ENCODE results near the gene CDK2AP2.
"Not testable (repeated sequence)": the region's sequence is repeated elsewhere in the genome, so short reads cannot be mapped to it uniquely, and the experiment has no call there.

Gene CDK2AP2

DNA sequence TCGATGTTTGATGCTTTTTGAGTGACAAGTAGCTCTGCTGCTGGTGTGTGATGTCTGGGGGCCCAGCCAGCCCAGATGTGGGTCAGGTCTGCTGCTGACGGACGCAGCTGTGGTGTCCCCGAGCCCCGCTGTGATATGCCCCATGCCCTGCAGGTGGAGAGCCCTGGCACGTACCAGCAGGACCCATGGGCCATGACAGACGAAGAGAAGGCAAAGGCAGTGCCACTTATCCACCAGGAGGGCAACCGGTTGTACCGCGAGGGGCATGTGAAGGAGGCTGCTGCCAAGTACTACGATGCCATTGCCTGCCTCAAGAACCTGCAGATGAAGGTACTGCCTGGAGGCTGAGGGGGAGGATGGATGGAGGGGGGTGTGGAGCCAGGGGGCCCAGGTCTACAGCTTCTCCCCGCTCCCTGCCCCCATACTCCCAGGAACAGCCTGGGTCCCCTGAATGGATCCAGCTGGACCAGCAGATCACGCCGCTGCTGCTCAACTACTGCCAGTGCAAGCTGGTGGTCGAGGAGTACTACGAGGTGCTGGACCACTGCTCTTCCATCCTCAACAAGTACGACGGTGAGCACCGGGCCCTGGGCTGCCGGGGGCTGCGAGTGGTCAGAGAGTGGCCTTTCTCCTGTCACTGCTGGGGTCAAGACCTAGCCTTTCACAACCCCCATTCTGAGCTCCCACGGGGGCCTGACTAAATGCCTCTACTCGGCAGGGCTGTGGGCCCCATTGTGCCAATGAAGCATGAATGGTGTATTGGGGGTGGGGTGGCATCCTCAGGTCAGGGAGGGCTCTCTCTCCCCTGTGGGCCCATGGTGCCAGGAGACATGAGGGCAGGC, 17.9 kb downstream of the CDK2AP2 start:
- no peak for DNase-seq

DNA sequence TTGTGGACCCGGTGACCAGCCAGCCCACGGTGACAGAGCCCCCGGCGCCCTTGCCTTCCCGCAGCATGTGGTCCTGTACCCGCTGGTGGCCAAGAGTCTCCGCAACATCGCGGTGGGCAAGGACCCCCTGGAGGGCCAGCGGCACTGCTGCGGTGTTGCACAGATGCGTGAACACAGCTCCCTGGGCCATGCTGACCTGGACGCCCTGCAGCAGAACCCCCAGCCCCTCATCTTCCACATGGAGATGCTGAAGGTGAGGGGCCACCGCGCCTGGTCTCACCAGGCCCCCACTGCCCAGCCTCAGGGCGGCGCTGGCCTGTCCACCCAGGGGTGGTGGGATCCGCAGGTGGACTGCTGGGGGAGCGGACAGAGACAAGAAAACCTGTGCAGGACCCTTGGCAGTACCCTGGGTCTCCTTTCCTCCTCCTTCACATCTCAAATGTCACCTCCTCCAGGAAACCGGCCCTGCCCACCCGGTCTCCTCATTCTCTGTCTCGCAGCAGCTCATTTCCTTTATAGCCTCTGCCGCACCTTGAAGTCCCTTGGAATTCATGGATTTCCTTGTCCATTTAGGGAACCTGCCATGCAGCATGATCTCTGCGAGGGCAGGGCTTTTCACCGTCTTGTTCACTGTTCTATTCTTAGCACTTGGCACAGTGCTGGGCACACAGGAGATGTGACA, 18.6 kb downstream of the CDK2AP2 start:
- no peak for DNase-seq

DNA sequence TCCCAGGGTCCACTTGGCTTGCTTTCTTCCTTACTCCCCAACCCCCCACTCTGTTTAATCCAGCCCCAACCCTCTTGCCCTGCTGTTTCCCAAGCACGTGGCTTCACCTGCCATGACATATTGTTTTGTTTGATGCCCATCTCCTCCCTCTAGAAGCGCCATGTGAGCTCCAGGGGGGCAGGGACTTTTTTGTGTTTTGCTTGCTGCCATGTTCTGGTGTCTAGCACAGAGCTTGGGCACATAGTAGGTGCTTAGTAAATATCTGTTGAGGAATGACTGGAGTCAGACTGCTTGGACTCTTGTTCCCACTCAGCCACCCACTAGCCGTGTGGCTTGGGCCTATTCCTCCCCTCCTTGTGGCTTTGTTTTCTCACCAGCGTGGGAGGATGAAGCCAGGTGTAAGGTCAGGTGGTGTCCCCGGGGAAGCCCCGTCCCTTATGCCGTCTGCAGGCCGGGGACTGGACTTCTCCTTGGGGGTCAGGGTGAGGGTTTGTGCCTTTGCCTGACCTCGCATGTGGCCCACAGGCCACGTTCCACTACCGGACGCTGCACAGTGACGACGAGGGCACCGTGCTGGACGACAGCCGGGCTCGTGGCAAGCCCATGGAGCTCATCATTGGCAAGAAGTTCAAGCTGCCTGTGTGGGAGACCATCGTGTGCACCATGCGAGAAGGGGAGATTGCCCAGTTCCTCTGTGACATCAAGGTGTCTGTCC, 21.3 kb downstream of the CDK2AP2 start:
- no peak for DNase-seq

DNA sequence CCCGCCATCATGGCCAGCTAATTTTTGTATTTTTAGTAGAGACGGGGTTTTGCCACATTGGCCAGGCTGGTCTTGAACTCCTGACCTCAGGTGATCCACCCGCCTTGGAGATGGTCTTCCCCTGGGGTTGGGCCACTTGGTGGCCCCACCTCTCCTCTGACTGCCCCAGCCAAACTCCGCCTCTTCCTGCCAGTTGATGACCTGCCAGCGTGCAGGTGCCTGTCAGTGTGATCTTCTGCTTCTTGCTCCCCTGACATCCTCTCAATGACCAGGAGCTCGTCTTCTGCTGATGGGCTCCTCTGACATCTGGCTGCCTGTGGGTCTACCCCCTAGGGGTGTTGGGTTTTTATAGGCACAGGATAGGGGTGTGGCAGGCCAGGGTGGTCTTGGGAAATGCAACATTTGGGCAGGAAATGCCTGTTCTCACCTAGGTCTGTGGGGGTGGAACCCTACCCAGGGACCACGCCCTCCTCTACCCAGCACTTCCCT, 22.0 kb downstream of the CDK2AP2 start:
- DNase-seq: peak in 1 of 2 experiments; percentile 29

DNA sequence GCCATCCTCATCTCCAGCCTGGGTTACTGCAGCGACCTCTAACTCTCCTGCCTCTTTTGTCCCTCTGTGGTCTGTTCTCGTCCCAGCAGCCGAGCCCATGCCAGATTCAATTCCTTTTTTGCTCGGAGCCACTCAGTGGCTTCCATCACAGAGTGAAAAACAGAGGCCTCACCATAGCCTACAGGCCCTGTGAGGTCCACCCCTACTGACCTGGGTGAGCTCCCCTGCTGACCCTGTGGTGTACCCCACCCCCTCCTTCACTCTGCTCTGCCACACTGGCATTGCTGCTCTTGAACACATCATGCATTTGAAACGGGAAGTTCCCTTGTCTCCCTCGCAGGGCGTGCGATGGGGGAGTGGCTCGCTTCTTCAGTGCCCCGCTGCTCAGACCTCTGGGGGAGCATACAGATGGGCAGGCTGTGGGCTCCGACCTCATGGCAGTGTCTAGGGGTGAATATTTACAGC, 23.1 kb downstream of the CDK2AP2 start:
- DNase-seq: peak; percentile 62

DNA sequence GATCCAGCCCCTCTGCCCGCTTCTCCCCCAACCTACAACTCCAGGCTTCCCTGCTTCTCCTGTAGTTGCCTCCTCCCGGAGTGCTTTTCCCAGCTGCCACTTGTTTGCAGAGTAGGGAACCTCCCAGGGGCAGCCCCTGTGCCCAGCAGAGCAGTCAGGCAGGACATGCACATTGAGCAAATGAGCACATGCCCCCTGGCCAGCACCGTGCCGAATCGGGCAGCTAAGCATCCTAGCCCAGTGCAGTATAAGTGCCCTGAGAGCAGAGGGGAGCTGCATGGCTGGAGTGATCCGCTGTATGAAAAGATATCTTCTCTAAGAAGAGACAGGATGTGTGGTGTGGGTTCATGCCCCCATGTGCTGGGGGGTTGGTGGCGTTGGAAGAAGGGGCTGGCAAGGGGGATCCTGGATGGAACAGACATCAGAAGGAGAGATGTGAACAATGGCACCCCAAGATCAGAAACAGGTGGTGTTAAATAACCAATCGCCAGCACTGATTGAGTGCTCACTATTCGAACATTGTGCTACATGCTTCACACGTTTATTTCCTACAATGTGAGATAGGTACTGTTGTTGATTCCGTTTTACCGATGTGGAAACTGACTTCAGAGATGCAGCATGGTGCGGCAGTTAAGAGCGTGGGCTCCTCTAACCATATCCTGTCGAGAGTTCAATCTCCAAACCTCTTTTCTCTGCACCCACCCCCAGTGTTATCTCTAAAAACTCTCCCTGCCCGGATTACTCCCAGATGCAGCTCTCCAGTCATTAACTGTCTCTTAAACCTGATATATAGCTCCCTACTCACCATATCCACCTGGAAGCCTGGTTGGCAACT, 23.9 kb downstream of the CDK2AP2 start:
- DNase-seq: peak in 1 of 2 experiments; percentile 54

DNA sequence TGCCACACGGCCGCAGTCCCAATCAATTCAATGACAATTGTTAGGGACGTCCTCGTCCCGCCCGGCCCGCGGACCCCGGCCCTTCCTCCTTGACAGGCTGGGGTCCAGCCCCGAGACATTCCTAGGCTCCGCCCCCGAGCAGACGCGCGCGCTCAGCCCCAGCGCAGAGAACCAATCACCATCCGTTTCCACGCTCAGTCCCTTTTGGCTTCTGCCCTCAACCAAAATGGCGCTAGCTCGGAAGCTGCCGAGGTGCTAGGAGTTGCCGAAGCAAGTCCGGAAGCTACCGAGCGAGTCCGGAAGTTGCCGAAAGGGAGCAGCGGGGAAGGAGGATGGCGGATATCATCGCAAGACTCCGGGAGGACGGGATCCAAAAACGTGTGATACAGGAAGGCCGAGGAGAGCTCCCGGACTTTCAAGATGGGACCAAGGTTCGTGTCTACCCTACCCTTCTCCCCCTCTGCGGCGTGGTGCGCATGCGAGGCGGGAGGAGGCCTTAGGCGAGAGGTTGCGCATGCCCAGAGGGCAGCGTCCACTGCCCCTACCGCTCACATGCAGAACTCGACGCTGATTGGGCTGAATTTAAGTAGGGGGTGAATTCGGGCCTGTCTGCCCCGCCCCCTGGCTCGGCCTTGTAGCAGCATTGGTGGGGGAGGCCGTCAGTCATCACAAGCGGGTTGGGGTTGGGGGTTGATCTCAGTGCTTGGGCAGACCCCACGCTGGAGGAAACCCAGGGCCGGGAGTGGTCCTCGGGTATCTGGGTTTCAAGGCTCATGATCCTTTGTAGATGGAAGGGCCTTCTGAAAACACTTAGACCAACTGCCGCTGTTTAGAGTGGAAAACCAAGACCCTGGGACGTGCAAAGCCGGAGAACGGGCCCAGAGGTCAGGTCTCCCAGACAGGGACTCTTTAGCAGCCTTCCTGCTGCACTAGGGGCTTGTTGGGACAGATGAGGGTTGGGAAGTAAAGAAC, 24.8 kb downstream of the CDK2AP2 start, which contains the start of gene AIP:
AIP (plus strand) TSS at position 200 of the 972 bp plus-strand sequence; CDS start at position 333, 133 bp downstream.
- DNase-seq: peak; percentile 95 to 97

DNA sequence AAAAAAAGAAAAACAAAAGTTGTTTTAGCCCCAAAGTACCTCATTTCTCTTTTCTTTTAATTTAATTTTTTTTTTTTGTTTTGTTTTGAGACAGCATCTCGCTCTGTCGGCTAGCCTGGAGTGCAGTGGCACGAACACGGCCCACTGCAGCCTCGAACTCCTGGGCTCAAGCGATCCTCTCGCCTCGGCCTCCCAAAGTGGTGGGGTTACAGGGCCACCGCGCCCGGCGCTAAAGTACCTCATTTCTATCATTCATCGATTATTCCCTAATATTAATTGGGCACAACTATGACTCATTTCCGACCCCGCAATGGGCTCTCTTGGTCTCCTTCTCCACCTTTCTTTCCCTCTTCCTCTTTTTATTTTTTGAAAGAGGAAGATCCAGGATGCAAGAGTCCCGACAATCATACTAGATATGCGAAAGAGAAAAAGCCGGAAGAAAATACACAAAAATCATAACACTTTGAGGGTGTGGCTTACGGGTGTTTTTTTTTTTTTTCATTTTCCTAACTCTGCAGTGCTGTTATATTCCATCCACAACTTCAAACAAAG, 25.6 kb downstream of the CDK2AP2 start:
- no peak for DNase-seq

DNA sequence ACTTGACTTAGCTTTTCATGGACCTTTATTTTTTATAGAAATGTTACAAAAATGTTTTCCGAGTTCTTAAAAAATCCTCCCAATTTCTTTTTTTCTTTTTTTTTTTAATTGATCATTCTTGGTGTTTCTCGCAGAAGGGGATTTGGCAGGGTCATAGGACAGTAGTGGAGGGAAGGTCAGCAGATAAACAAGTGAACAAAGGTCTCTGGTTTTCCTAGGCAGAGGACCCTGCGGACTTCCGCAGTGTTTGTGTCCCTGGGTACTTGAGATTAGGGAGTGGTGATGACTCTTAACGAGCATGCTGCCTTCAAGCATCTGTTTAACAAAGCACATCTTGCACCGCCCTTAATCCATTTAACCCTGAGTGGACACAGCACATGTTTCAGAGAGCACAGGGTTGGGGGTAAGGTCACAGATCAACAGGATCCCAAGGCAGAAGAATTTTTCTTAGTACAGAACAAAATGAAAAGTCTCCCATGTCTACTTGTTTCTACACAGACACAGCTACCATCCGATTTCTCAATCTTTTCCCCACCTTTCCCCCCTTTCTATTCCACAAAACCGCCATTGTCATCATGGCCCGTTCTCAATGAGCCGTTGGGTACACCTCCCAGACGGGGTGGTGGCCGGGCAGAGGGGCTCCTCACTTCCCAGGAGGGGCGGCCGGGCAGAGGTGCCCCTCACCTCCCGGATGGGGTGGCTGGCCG, 30.5 kb downstream of the CDK2AP2 start:
- DNase-seq: not testable (repeated sequence)

DNA sequence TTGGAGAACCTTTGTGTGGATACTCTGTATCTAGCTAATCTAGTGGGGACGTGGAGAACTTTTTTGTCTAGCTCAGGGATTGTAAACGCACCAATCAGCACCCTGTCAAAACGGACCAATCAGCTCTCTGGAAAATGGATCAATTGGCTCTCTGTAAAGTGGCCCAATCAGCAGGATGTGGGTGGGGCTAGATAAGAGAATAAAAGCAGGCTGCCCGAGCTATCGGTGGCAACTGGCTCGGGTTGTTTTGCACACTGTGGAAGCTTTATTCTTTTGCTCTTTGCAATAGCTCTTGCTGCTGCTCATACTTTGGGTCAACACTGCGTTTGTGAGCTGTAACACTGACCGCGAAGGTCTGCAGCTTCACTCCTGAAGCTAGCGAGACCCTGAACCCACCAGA, 31.3 kb downstream of the CDK2AP2 start:
- DNase-seq: not testable (repeated sequence)

DNA sequence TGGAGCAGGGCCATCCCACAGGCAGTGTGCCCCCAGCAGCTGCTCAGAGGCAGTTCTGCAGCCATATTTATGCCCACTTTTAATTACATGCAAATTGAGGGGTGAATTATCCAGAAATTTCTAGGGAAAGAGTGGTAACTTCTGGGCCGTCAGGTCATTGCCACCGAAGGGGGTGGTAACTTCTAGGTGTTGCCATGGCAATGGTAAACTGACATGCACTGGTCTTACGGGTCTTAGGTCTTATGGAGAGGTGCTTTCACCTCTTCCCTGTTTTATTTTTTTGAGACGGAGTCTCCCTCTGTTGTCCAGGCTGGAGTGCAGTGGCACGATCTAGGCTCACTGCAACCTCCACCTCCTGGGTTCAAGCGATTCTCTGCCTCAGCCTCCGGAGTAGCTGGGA, 35.1 kb downstream of the CDK2AP2 start:
- no peak for DNase-seq

DNA sequence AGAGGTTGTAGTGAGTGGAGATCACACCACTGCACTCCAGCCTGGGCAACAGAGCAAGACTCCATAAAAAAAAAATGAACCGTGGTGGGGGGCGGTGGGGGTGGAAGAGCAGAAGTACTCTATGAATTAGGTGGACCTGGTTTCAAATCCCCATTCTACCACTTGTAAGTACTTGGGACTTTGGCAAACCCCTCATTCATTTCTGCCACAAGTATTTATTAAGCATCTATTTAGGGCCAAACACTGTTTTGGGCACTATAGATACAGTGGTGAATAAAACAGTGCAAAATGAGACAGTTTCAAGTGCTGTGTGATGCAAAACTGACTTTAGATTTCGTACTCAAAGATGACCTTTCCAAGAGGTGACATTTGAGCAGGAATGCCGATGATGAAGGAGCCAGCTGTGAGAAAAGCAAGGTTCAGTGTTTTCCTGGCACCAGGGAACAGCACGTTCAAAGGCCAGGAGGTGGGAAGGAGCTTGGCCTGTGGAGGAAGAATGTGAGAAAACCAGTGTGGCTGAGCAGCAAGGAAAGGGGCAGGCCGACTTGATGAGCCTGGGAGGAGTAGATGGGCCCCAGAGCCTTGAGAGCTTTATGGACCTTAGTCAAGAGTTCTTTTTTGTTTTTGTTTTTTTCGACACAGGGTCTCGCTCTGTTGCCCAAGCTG, 37.5 kb downstream of the CDK2AP2 start:
- DNase-seq: no peak

DNA sequence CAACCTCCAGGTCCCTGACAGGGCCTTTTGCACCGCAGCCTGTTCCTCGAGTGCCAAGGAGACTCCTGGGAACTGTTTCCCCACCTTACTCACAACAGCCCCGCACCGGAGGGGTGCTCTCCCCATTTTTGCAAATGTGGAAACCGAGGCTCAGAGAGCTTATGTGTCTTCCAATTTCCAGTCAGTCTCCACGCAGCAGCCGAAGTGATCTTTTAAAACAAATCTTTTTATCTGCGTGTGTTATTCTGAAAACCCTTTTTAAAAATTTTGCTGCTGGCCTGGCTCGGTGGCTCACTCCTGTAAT, 38.5 kb downstream of the CDK2AP2 start:
- DNase-seq: no peak

DNA sequence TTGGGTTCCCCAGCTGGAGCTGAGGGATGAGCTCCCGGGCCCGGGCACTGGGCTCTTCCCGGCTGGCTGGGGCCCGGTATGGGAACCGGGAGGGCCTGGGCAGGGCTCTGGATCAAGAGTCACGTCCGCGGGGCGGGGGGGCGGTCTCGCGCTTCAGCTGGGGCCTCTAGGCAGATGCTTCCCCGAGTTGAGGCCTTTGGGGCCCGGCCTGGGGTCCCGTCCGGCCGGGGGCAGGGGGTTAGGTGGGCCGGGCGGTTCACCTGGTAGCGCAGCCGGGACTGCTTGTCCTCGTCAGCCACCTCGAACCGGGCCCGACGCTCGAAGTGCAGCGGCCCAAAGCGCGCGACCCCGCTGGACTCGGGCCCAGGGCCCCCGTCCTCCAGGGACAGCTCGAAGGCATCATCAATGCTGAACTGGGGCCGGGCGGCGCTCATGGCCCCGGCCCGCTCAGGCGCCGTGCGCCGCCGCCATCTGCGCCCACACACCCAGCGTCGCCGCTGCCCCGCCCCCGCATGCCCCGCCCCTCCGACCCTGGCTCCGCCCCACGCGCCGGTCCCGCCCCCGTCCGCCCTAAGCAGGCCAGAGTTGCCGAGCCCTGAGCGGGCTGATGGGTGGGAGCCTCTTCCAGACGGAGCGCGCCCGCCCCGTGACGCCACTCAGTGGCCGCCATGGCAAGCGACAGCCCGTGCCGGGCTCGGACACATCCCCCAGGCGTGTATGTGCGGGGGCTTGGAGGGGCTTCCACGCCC, 39.0 kb downstream of the CDK2AP2 start, which contains the start of gene TMEM134:
TMEM134 (minus strand) TSS at position 493 of the 749 bp plus-strand sequence; CDS start at position 434, 59 bp downstream.
- DNase-seq: peak; percentile 88 to 96

DNA sequence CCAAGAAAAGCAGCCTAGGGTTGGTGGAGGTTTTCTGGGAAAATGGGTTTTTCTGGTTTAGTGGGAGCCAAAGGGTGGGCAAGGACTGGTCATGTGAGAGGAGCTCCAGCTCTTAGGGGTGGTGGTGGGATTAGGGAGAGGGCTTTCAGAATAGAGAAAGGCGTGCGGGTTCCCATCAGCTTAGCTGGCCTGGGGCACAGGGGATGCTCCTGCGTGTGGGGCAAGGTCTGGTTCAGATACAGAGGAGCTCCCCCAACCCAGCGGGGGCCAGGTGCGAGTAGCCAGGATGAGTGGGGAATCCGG, 39.6 kb downstream of the CDK2AP2 start:
- no peak for DNase-seq

DNA sequence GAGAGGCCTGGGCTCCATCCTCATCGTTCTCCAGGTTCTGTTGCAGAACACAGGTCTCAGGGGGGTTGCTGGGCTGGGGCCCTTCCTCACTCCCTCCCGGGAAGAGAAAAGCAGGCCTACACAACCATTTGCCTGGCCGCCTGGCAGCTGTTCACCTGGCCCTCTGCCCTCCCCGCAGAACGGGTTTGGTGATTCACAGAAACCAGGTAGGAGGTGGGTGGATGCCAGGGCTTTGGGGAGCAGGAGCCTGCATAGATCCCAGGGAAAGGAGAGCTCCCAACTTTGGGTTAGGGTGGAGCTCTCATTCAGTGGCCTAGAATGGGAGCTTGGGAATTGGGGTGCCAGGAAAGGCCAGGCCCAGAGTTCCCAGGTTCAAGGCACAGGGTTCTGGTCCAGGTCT, 39.9 kb downstream of the CDK2AP2 start:
- peak; percentile 30 to 41 for DNase-seq

DNA sequence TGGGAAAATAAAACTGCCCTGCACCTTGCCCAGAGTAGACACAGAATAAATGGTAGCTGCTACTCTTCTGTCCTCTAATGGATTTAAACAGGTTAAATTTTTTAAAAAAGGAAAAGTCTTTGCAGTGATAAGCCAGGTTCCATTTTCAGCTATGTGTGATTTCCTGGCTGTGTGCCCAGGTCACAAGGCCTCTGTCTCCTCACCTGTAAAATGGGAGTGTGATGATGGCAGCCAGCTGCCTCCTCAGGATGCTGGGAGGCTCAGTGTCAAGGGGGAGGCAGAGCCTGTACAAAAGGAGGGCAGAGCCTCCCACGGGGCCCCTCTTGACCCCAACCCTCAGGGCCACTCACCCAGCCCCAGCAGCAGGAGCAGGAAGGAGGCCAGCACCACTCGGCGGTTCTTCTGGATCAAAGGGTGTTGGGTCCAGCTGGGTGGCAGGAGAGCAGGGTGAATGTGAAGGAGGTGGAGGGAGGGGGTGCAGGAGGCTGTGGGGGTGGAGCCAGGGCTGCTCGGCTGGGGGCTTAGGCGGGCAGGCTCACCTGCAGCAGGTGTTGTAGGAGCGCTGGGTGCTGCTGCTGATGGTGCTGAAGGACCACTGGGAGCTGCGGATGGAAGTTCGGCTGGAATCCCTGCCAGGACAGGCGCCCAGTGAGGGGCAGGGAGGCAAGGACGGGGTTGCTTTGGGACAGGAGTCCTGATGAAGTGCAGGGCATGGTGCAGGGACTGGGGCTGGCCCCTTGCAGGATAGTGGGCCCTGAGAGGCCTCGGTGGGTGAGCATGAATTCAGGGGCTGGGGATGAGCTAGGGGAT, 40.8 kb downstream of the CDK2AP2 start:
- DNase-seq: no peak

DNA sequence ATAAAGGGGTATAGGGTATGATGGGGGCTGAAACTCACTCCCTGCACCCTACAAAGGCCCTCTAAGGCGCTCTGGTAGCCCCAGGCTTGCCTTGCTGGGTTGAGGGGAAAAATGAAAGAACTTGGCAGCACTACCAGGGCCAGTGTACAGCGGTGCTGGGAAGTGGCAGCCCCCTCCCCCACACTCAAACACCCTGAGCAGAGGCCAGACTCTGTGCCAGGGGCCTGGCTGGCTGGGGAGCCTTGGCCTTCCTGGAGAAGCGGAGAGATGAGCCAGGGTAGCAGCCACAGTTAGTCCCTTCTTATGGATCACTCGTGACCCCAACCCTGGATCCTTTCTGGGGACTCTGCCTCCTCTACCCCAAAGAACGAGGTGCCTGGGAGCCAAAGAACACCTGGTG, 41.6 kb downstream of the CDK2AP2 start:
- DNase-seq: no peak
